Ishikawa (cell line): Measurements from ENCODE around the gene TAS2R60.

Experiments used
- CEBPB ChIP-seq: IDR thresholded peaks from 2 replicates; pipeline ENCODE4 v1.6.1; 2012
- CREB1 ChIP-seq: IDR thresholded peaks from 2 replicates; pipeline ENCODE4 v1.6.1; 2012; ENCODE audit warnings: low read depth
- EGR1 ChIP-seq: IDR thresholded peaks from 2 replicates; pipeline ENCODE4 v1.6.1; 2012
- EP300 ChIP-seq: IDR thresholded peaks from 2 replicates; pipeline ENCODE4 v1.6.1; 2012; ENCODE audit warnings: borderline replicate concordance
- FOXM1 ChIP-seq: IDR thresholded peaks from 2 replicates; pipeline ENCODE4 v1.6.1; 2012; ENCODE audit warnings: low read depth, borderline replicate concordance
- MAX ChIP-seq: IDR thresholded peaks from 2 replicates; pipeline ENCODE4 v1.6.1; 2012
- NFIC ChIP-seq: IDR thresholded peaks from 2 replicates; pipeline ENCODE4 v1.6.1; 2012
- RAD21 ChIP-seq: IDR thresholded peaks from 2 replicates; pipeline ENCODE4 v1.6.1; 2012; ENCODE audit warnings: low read depth
- REST ChIP-seq: IDR thresholded peaks from 2 replicates; pipeline ENCODE4 v1.6.1; 2012; ENCODE audit warnings: low read depth, mild to moderate bottlenecking
- TAF1 ChIP-seq: IDR thresholded peaks from 2 replicates; pipeline ENCODE4 v1.6.1; 2012; ENCODE audit warnings: low read depth, mild to moderate bottlenecking
- TCF12 ChIP-seq: IDR thresholded peaks from 2 replicates; pipeline ENCODE4 v1.6.1; 2012; ENCODE audit warnings: low read depth
- TEAD4 ChIP-seq: IDR thresholded peaks from 2 replicates; pipeline ENCODE4 v1.6.1; 2012
- USF1 ChIP-seq: IDR thresholded peaks from 2 replicates; pipeline ENCODE4 v1.6.1; 2012
- YY1 ChIP-seq: IDR thresholded peaks from 2 replicates; pipeline ENCODE4 v1.6.1; 2012; ENCODE audit warnings: low read depth
- ZBTB7A ChIP-seq: IDR thresholded peaks from 2 replicates; pipeline ENCODE4 v1.6.1; 2012; ENCODE audit warnings: low read depth

The TAS2R60 gene

GRCh38 chr7:143484119-143484518 lies 40.9 kb downstream of the TAS2R60 start:
- no peak for TF ChIP-seq RAD21
- TF ChIP-seq FOXM1: no peak
- TF ChIP-seq TCF12: no peak
- TF ChIP-seq REST: no peak
- no peak for TF ChIP-seq EP300
- TF ChIP-seq NFIC: no peak
- TF ChIP-seq MAX: no peak
- no peak for TF ChIP-seq TAF1
- TF ChIP-seq USF1: no peak
- TF ChIP-seq TEAD4: no peak
- TF ChIP-seq CEBPB: no peak
- no peak for TF ChIP-seq CREB1
- no peak for TF ChIP-seq ZBTB7A
- no peak for TF ChIP-seq YY1

- TF ChIP-seq USF1: no peak
- no peak for TF ChIP-seq EP300
- TF ChIP-seq MAX: no peak
- TF ChIP-seq EGR1: no peak
- TF ChIP-seq REST: no peak
- TF ChIP-seq CREB1: no peak
- no peak for TF ChIP-seq YY1
- TF ChIP-seq TCF12: no peak
- no peak for TF ChIP-seq ZBTB7A
- TF ChIP-seq NFIC: no peak
- TF ChIP-seq FOXM1: no peak
- no peak for TF ChIP-seq CEBPB
Measured at GRCh38 chr7:143485094-143485493, 41.8 kb downstream of the TAS2R60 start.

- no peak for TF ChIP-seq EP300
- TF ChIP-seq CEBPB: no peak
- no peak for TF ChIP-seq FOXM1
- no peak for TF ChIP-seq RAD21
Measured at GRCh38 chr7:143485500-143485899, 42.2 kb downstream of the TAS2R60 start.

GRCh38 chr7:143487061-143487460 lies 43.8 kb downstream of the TAS2R60 start:
- TF ChIP-seq ZBTB7A: no peak
- TF ChIP-seq USF1: no peak
- TF ChIP-seq CREB1: no peak
- TF ChIP-seq YY1: no peak
- TF ChIP-seq TAF1: no peak
- TF ChIP-seq NFIC: no peak
- no peak for TF ChIP-seq TEAD4
- TF ChIP-seq TCF12: no peak
- TF ChIP-seq REST: no peak
- no peak for TF ChIP-seq CEBPB
- TF ChIP-seq EP300: no peak
- no peak for TF ChIP-seq EGR1
- TF ChIP-seq FOXM1: no peak
- no peak for TF ChIP-seq RAD21
- TF ChIP-seq MAX: no peak
